PFSK-1 (cell line): ENCODE results near the gene CFAP299.

ENCODE experiments used
- FOXP2 ChIP-seq: optimal IDR thresholded peaks from 2 replicates; pipeline ENCODE3; 2011; ENCODE audit warnings: borderline replicate concordance, control low read depth, inconsistent platforms; ENCODE audit not compliant: insufficient read depth; ENCODE audit errors: extremely low read length, extremely low read depth
- POLR2AphosphoS5 ChIP-seq: IDR thresholded peaks from 2 replicates; pipeline ENCODE4 v1.6.1; 2012; ENCODE audit warnings: low read depth, mild to moderate bottlenecking, control low read depth, low read length, moderate library complexity
- REST ChIP-seq, 2 experiments: IDR thresholded peaks; 2 replicates each; pipeline versions ENCODE4 v1.6.1 to v1.8.0; 2011 to 2012; ENCODE audit warnings: low read depth in 2 of 2, low read length in 2 of 2, control low read depth in 1 of 2, inconsistent platforms in 1 of 2, mild to moderate bottlenecking in 1 of 2, moderate library complexity in 1 of 2; ENCODE audit not compliant: insufficient read depth in 1 of 2
- SIN3A ChIP-seq: IDR thresholded peaks from 2 replicates; pipeline ENCODE4 v1.6.1; 2012; ENCODE audit warnings: mild to moderate bottlenecking, low read length, moderate library complexity, borderline replicate concordance; ENCODE audit not compliant: insufficient read depth
- TAF1 ChIP-seq: IDR thresholded peaks from 2 replicates; pipeline ENCODE4 v1.6.1; 2012; ENCODE audit warnings: low read length, control low read depth, borderline replicate concordance; ENCODE audit not compliant: insufficient read depth

GRCh38 chr4:81003597-81004111 is 668.1 kb downstream of the CFAP299 start:
- TF ChIP-seq REST (IDR thresholded peaks at IDR 0.05; ENCODE audit: insufficient read depth in 1 of 2, low read depth in 2 of 2, low read length in 2 of 2) (no peak), TAF1 (no peak), SIN3A (no peak), POLR2AphosphoS5 (no peak), FOXP2 (no peak)
